GM12891 (cell line): ENCODE data around the gene PXMP4.

Experiments
- PAX5 ChIP-seq: IDR thresholded peaks from 2 replicates; pipeline ENCODE4 v1.6.1; 2011; ENCODE audit warnings: low read length, moderate library complexity, mild to moderate bottlenecking; ENCODE audit not compliant: insufficient read depth, severe bottlenecking
- POLR2A ChIP-seq: IDR thresholded peaks from 2 replicates; pipeline ENCODE4 v1.6.1; 2011; ENCODE audit warnings: low read depth, low read length, control low read depth
- POLR2AphosphoS5 ChIP-seq: IDR thresholded peaks from 2 replicates; pipeline ENCODE4 v1.6.1; 2011; ENCODE audit warnings: low read depth, low read length, control low read depth
- SPI1 ChIP-seq: IDR thresholded peaks from 2 replicates; pipeline ENCODE4 v1.6.1; 2011; ENCODE audit warnings: low read depth, low read length, control low read depth

GRCh38 chr20:33729101-33729500, 9.0 kb upstream of the PXMP4 start:
- TF ChIP-seq POLR2AphosphoS5, result no peak
- no peak for TF ChIP-seq POLR2A
- TF ChIP-seq SPI1, result no peak
- TF ChIP-seq PAX5, result no peak
